Keratinocyte (primary cell): Measurements from ENCODE around the gene HMGB1. TPM values are rescaled to one million over a fixed set of nuclear protein-coding genes. Genes with fewer than 3 reads are reported as not detected.

Source experiments
- DNase-seq: peaks from one replicate; pipeline ENCODE4 v3.0.0-alpha.2; 2011; ENCODE audit warnings: low read depth, missing footprints, low spot score
- FAIRE-seq: peaks from 2 replicates; lab custom pipeline; 2011; peaks lifted over from hg19 to GRCh38; lab: Jason Lieb, UNC
- H2AFZ ChIP-seq: 2 replicates; pipeline ENCODE4 v1.6.0; 2012; ENCODE audit warnings: low read length, control low read depth, inconsistent platforms; ENCODE audit not compliant: control insufficient read depth
- H3K27ac ChIP-seq: 2 replicates; pipeline ENCODE4 v1.5.1; 2011; ENCODE audit warnings: low read length; ENCODE audit not compliant: control insufficient read depth, insufficient read depth
- H3K27me3 ChIP-seq: 3 replicates; pipeline ENCODE4 v1.6.0; 2011; ENCODE audit warnings: low read length; ENCODE audit not compliant: control insufficient read depth, insufficient read depth; ENCODE audit errors: extremely low read depth
- H3K36me3 ChIP-seq, 2 experiments: 2 replicates in 1 of 2; 3 replicates in 1 of 2; pipeline ENCODE4 v1.5.1; 2011; ENCODE audit warnings: low read length in 2 of 2, mild to moderate bottlenecking in 1 of 2; ENCODE audit not compliant: control insufficient read depth in 2 of 2, insufficient read depth in 2 of 2; ENCODE audit errors: extremely low read depth in 1 of 2
- H3K4me1 ChIP-seq: 3 replicates; pipeline ENCODE4 v1.5.1; 2011; ENCODE audit warnings: low read length; ENCODE audit not compliant: control insufficient read depth, insufficient read depth; ENCODE audit errors: extremely low read depth
- H3K4me2 ChIP-seq: 3 replicates; pipeline ENCODE4 v1.6.0; 2011; ENCODE audit warnings: low read depth, low read length; ENCODE audit not compliant: control insufficient read depth, insufficient read depth; ENCODE audit errors: extremely low read depth
- H3K4me3 ChIP-seq, 3 experiments: fragments of 200-600 bp in 1 of 3; sonication (generic) in 1 of 3; 2 replicates in 2 of 3; 3 replicates in 1 of 3; pipeline ENCODE4 v1.5.1; 2011 to 2016; ENCODE audit warnings: low read length in 3 of 3, mild to moderate bottlenecking in 3 of 3, control low read depth in 2 of 3, inconsistent platforms in 1 of 3, low read depth in 1 of 3, mixed read lengths in 1 of 3, mixed run types in 1 of 3, moderate library complexity in 1 of 3; ENCODE audit not compliant: control insufficient read depth in 2 of 3, insufficient read depth in 2 of 3; ENCODE audit errors: extremely low read depth in 1 of 3
- H3K79me2 ChIP-seq: 2 replicates; pipeline ENCODE4 v1.6.0; 2012; ENCODE audit warnings: low read length; ENCODE audit not compliant: control insufficient read depth, insufficient read depth
- H3K9ac ChIP-seq: 3 replicates; pipeline ENCODE4 v1.6.0; 2011; ENCODE audit warnings: low read length; ENCODE audit not compliant: control insufficient read depth, insufficient read depth; ENCODE audit errors: extremely low read depth
- H3K9me1 ChIP-seq: 3 replicates; pipeline ENCODE4 v1.6.0; 2011; ENCODE audit warnings: low read length; ENCODE audit not compliant: control insufficient read depth, insufficient read depth; ENCODE audit errors: extremely low read depth
- H3K9me3 ChIP-seq: 2 replicates; pipeline ENCODE4 v1.5.1; 2012; ENCODE audit warnings: low read depth, low read length; ENCODE audit not compliant: control insufficient read depth
- H4K20me1 ChIP-seq: 3 replicates; pipeline ENCODE4 v1.6.0; 2011; ENCODE audit warnings: low read length; ENCODE audit not compliant: control insufficient read depth, insufficient read depth; ENCODE audit errors: extremely low read depth
- EZH2 ChIP-seq: IDR thresholded peaks from one replicate; pipeline ENCODE4 v1.6.1; 2012; ENCODE audit warnings: inconsistent platforms, mild to moderate bottlenecking, low read length, moderate library complexity
- dilution Hi-C: fragments of 300-500 bp; cut with MboI; formaldehyde crosslinking; loops from one replicate; pipeline ENCODE4 v1.7.0; 2020; ENCODE audit warnings: low sequenced_read_pairs; ENCODE audit not compliant: extremely low pct_ligation_motif_present
- polyA plus RNA-seq, 5 experiments: library from polyadenylated mRNA; depleted of rRNA in 3 of 5; stranded (reverse) in 3 of 5; stranded (forward) in 1 of 5; unstranded in 1 of 5; fragments of >200 nt; gene quantifications; 1 replicate in 1 of 5; 2 replicates in 3 of 5; 3 replicates in 1 of 5; pipeline versions ENCODE4 v1.2.1 to v1.2.3, GENCODE V29; 2011 to 2012; ENCODE audit warnings: missing spikeins in 2 of 5, low read depth in 1 of 5, low replicate concordance in 1 of 5
- TF ChIP-seq, protein P1 (sequence below), 3 experiments: IDR thresholded peaks in 1 of 3; conservative IDR thresholded peaks in 1 of 3; optimal IDR thresholded peaks in 1 of 3; 2 replicates in 2 of 3; 3 replicates in 1 of 3; pipeline versions ENCODE3 to v1.5.1; 2011; ENCODE audit warnings: low read length in 3 of 3, mild to moderate bottlenecking in 3 of 3, moderate library complexity in 2 of 3, control low read depth in 1 of 3, inconsistent platforms in 1 of 3; ENCODE audit not compliant: insufficient read depth in 2 of 3; ENCODE audit errors: extremely low read depth in 1 of 3

The HMGB1 gene
- polyA plus RNA-seq, 1 donor (not counting 4 experiments of a cell fraction or from before 2014, with no cell fraction given): 221 TPM

DNA sequence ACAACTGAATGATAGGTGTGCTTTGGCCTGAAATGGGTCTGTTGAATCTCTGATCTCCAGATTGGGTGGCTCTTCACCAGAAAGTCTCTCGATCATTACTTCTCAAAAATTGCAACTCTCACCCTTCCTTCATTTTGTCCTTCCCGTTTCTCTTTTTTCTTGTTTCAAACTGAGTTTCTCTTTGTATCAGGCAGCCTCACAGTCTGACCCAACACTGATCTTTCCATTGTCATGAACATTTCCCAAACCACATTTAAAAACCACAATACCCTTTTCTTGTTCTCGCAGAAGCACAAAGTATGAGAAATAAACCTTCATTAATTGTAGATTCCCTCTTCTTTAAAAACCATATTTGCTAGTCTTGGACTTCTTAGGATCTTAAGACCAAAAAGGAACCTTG is 33.6 kb upstream of the HMGB1 start:
- H3K9ac ChIP-seq: no peak overlapping the region
- H3K27me3 ChIP-seq: no peaks in the 10 kb centered on the region
- no peak overlapping the region for H3K27ac ChIP-seq
- H3K4me3 ChIP-seq: no peak overlapping the region
- H3K36me3 ChIP-seq: no peaks in the 10 kb centered on the region
- H4K20me1 ChIP-seq: no peaks in the 10 kb centered on the region
- no peaks in the 10 kb centered on the region for H3K9me3 ChIP-seq
- H3K79me2 ChIP-seq: no peaks in the 10 kb centered on the region
- no peak overlapping the region for H2AFZ ChIP-seq
- DNase-seq (no peak), FAIRE-seq (no peak)
- H3K4me1 ChIP-seq: no peaks in the 10 kb centered on the region
- no peaks in the 10 kb centered on the region for H3K9me1 ChIP-seq
- TF ChIP-seq EZH2: no peak
- TF ChIP-seq, protein P1, sequence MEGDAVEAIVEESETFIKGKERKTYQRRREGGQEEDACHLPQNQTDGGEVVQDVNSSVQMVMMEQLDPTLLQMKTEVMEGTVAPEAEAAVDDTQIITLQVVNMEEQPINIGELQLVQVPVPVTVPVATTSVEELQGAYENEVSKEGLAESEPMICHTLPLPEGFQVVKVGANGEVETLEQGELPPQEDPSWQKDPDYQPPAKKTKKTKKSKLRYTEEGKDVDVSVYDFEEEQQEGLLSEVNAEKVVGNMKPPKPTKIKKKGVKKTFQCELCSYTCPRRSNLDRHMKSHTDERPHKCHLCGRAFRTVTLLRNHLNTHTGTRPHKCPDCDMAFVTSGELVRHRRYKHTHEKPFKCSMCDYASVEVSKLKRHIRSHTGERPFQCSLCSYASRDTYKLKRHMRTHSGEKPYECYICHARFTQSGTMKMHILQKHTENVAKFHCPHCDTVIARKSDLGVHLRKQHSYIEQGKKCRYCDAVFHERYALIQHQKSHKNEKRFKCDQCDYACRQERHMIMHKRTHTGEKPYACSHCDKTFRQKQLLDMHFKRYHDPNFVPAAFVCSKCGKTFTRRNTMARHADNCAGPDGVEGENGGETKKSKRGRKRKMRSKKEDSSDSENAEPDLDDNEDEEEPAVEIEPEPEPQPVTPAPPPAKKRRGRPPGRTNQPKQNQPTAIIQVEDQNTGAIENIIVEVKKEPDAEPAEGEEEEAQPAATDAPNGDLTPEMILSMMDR (optimal IDR thresholded peaks at IDR 0.05 in 1 of 3, IDR thresholded peaks at IDR 0.05 in 1 of 3, conservative IDR thresholded peaks at IDR 0.05 in 1 of 3; ENCODE audit: extremely low read depth in 1 of 3, insufficient read depth in 2 of 3, low read length in 3 of 3): no peak
- dilution Hi-C loops: no loop called here
- H3K4me2 ChIP-seq: no peak overlapping the region

DNA sequence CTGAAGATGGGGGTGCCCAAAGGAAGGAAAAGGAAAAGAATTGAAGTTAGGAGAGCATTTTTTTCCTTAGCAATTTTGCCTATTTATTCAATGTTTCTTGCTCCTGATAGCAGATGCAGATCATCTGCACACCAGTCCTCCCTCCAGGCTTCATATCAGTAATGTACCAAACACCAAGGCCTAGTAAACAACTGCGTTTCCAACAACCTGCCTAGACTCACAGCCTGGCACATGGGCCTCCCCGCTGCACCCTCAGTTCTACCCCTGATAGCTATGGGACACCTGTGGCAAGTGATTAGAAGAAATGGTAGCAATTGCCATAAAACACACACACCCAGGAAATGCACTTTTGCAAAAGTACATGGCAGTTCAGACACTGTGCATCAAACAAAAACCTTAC is 30.4 kb upstream of the HMGB1 start:
- Histone ChIP-seq H3K9me3 (no peaks in the 10 kb centered on the region), H3K27ac (no peak overlapping the region), H3K36me3 (no peaks in the 10 kb centered on the region), H3K9ac (no peak overlapping the region), H3K4me2 (no peak overlapping the region), H3K4me3 (no peak overlapping the region), H3K9me1 (no peaks in the 10 kb centered on the region), H3K79me2 (no peaks in the 10 kb centered on the region), H3K27me3 (no peaks in the 10 kb centered on the region), H2AFZ (no peak overlapping the region), H4K20me1 (no peaks in the 10 kb centered on the region), H3K4me1 (no peaks in the 10 kb centered on the region)
- DNase-seq (no peak), FAIRE-seq (no peak)
- TF ChIP-seq, protein P1 (optimal IDR thresholded peaks at IDR 0.05 in 1 of 3, IDR thresholded peaks at IDR 0.05 in 1 of 3, conservative IDR thresholded peaks at IDR 0.05 in 1 of 3; ENCODE audit: extremely low read depth in 1 of 3, insufficient read depth in 2 of 3, low read length in 3 of 3): no peak
- no peak for TF ChIP-seq EZH2
- dilution Hi-C loops: no loop called here
